ENCODE measurements around the gene CA4.

CA4 gene

GRCh38 chr17:60134396-60135150, 15.2 kb upstream of the CA4 start:
- DNase-seq, result peak; percentile 42 to 63

DNA sequence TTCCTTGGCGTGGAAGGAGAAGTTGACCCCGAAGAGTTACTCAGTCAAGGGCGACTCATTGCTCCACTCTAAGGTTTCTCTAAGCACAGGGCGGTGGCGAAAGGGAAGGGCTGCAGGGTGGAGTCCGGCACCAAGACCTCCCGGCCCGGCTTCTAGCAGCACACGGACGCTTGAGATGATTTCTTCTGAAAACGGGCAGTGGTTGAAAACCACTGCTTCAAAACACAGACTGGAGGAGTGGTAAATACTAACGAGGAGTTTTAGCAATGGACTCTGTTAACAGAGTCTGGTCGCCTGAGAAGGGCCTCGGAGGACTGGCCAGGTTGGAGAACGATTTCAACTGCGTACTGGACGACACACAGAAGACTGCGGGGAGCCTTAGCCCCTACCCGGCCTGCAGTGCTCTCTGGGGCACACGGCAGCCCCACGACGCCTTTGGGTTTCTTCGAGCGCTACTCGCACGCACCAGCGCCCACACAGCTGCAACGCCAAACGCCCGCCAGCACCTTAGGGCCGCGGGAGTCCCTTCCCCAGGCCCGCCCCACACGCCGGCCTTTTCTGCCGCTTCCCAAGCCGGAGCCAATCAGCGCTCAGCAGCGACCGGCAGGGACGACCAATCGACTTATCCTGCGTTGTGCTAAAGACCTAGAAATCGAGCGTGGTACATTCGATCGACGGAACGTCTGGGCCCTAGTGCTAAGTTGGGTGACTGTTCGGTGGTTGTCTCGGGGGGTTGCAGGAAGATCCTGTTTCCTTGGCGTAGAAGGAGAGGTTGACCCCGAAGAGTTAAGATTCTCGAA, 14.4 kb upstream of the CA4 start:
- DNase-seq, result peak; percentile 94 to 95

GRCh38 chr17:60135951-60136666, 13.7 kb upstream of the CA4 start:
- DNase-seq, result no peak

GRCh38 chr17:60137731-60138130, 12.0 kb upstream of the CA4 start:
- DNase-seq, result no peak

- DNase-seq, result no peak
Observed at GRCh38 chr17:60138769-60139437, 10.9 kb upstream of the CA4 start.

DNA sequence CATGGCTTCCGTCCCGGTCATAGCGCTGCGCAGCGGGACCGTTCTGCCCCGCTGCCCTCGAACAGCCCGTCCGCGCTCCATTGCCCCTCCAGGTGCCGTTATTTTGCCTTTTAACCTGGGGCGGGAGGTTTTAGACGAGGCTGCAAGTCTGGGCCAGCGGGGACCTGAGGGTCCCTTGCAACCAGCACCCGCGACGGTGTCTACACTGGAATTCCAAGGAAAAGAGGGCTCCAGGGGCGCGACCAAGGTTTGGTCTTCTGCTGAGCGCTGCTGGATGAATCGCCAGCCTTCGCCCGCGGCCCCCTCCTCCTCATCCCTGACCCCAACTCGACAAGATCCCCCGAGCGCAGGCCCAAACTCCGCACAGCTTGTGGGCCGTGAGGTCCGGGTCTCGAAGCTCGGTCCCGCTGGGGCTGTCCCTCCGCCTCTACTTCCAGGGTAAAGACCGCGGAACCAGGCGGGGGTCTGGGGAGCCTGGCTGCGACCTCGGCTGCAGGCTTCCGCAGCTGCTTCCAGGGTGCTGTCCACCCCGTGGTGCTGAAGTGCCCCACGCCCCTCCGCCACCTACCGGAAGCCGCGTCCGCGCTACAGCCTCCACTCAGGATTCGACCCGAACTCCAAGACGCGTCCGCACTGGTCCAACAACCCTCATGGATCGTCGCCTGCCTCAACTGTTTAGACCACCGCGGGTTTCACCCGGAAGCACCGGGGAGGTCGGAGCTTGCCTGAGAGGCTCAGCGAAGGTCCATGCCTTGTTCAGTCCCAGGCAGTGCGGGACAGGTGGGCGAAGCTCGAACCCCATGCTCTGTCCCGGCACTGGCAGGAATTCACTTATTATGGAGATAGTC, 10.1 kb upstream of the CA4 start:
- no peak for DNase-seq

GRCh38 chr17:60141111-60142018, 8.4 kb upstream of the CA4 start:
- peak in 1 of 2 experiments; percentile 54 for DNase-seq

DNA sequence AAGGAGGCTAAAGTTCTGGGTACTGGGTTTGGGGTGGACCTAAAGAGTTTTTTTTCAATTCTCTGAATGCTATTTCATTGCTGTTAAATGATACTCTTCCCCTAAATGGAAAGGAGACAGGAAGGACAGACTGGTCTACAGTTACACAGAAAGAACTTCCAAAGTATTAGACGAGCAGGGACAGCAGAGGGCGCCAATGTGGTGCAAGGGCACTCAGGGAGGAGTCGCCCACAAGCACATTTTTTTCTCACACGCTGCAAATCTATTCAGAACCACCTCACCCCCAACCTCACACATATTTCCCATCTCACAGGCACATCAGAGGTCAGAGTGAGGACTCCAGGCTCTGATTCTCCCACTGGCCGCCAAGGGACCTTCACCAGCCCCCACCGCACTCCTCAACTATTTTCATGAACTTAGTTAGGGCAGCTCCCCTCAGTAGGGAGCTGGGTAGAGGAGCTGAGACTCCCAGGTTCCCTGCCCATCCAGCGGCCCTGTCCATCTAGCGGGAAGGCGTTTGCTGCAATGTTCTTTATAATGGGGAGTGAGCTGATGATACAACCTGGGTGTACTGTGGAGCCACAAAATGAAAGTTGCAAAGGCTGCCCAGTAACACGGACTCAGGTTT, 6.8 kb upstream of the CA4 start:
- peak; percentile 72 to 87 for DNase-seq

DNA sequence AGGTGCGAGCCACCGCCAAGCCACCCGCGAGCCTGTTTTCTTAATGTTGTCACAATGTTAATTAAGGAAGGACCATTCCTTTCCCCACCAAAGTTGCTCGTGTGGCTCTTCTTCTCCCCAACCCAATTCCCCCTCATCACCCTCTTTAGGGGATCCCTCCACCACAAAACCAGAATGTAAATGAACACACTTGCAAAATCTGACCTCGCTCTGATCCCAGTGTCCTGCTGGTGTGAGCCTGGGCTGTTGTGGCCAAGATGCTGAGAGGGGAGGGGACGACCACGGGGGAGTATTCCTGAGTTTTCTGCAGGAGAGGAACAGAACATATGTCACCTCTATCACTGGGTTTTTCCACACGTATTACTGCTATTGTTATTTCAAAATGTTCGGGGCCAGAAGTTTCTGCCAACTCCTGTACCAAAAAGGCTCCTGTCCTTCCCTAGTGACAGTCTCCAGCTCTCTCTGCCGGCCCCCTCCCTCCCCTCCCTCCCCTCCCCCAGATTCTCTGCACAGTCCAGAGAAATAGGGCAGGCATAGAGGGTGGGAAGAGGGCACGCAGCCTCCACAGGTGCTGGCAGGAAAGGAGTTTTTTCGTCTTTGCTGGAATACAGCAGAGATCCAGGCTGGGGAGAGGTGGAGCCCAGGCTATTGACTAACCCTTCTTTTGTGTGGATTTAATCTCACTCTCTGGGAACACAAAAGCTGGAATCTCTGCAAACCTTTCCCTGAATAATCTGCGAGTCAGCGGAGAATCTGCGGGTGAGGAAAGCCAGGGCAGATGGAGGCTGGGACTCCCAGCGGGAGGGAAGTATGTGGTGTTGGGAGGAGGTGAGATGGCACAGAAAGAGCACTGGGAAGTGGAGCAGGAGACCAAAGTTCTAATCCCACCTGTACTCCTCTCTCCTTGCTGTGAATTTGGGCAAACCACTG, 4.5 kb upstream of the CA4 start:
- DNase-seq, result peak in 1 of 2 experiments; percentile 63

- no peak for DNase-seq
Observed at GRCh38 chr17:60146206-60146605, 3.6 kb upstream of the CA4 start.

DNA sequence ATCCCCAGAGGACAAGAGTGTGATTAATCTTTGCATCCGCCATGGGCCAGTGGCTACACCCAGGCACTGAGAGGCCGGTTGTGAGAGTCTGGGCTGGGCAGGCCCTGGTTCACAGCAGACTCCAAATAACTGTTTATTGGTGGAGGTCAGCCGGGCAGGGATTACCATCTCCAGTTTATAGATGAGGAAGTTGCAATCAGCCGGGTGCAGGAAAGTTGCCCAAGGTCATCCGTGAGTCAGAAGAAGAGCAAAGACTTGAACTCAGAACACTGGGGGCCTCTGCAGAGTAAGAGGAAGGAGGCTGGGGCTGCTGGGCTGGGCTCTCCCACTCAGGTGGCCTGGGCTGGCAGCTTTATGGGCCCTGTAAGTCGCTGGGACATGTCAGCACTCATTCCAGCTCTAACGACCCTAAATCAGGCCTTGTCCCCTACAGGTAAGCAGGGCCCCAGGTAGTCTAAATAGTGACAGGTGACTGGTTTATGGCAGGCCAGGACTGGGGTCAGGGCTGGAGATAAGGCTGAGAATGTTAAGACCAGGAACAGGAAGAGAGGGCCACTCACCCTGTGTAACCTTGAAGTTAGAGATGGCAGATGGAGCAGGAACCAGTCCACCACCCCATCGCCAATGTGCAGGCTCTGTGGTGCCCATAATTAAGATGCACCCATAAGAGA, 2.1 kb upstream of the CA4 start:
- DNase-seq, result no peak

- DNase-seq, result no peak
Observed at GRCh38 chr17:60148373-60148772, 1.4 kb upstream of the CA4 start.

DNA sequence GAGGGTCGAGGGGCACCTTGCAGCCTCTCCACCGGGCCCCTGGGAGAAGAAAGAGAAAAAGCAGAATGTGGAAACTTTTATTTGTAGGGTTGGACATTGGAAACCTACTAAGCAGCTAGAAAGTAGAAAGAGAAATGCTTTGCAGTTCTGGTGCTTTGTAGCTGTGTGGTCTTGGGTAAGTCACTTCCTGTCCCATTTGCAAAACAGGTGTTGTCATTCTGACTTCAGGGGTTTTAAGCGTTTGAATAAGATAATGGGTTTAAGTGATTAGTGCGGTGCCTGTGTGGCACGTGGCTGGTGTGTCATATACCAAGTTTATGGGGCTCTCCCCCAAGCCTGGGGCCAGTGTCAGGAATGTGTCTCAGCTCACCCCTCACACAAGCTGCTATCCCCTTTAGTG, 1.6 kb downstream of the CA4 start:
- peak in 1 of 2 experiments; percentile 35 for DNase-seq

DNA sequence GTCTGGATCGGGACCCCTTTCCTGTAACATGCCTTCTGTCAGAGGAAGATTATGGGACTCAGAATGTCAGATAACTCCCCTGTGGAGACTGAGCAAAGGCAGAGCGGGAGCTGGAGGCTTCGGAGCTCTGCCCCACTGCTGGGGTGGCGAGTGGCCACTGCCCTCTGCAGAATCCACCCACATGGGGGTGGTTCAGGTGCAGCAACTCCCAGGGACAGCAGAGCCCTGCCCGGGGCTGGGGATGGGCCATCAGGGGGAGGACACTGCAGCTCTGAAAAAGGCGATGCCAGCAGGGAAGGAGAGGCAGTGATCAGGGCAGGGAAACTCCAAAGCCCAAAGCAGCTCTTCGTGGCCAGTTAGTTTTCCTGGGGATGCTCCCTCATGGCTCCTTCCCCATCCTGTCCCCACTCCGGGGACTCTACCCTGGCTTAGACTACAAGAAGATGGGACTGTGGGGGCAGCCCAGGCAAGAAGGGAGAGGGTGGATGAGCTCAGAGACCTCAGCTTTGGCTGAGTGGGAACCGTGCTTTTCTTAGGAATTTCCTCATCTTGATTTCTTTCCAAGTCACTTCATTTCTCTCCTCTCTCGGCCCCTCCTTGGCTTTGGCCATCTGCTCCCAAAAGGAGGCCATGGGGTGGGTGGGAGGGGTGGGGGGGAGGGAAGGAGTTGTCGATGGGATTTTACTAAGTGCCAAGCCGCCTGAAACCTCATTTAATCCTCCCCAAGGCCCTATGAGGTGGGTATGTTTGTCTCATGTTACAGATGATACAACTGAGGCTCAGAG, 4.0 kb downstream of the CA4 start:
- DNase-seq, result peak; percentile 63 to 79

DNA sequence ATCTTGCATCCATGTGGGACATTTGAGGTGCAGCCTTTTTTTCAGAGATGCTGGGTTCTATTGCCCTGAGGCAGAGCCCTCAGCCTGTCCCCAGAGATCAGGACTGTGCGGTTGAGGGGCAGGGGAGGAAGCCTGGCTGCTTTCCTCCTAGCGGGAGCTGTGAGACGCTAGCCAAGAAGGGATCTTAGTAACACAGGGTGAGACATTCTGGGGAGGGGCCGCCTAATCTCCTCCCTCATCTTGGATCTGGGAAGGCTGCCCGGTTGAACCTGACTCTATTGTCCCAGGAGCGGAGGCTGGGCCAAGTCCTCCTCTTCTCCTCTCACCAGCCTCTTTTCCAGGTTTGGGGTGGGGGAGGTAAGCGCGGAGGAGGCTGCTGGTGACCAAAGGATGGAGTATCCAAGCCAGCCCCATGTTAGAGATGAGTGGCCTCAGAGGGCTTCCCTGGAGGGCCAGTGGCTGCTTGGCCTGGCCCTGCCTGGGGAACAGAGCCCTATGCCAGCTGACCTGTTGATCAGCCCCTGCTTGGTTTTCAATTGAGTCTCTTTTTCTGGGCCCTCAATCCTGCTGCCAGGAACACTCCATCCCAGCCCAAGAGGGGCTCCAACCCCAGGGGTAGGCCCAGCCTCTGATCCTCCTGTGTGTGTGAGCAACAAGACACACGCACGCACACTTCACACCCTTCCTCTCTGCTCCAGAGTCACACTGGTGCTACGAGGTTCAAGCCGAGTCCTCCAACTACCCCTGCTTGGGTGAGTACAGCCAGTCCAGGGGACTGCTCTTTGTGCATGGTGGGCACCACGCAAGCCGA, 5.0 kb downstream of the CA4 start:
- no peak for DNase-seq

GRCh38 chr17:60155427-60155814, 5.6 kb downstream of the CA4 start:
- no peak for DNase-seq

- DNase-seq, result no peak
Observed at GRCh38 chr17:60155815-60156214, 6.0 kb downstream of the CA4 start.

All from NCI-H524 (cell line).